Skeletal muscle tissue (tissue), 4 donors: ENCODE data around the gene TMEM26. TPM values are rescaled to one million over a fixed set of nuclear protein-coding genes. Genes with fewer than 3 reads are reported as not detected.

Experiments
- H3K27ac ChIP-seq: one replicate; pipeline ENCODE4 v1.7.0; 2013; ENCODE audit warnings: mild to moderate bottlenecking, low read depth, low read length, inconsistent platforms
- H3K27me3 ChIP-seq, 3 donors: one replicate each; pipeline ENCODE4 v1.7.0; 2013; ENCODE audit warnings: low read length in 3 of 3; ENCODE audit not compliant: control insufficient read depth in 3 of 3, insufficient read depth in 3 of 3
- H3K36me3 ChIP-seq, 3 donors: one replicate each; pipeline ENCODE4 v1.7.0; 2013; ENCODE audit warnings: low read length in 3 of 3; ENCODE audit not compliant: control insufficient read depth in 3 of 3, insufficient read depth in 3 of 3
- H3K4me1 ChIP-seq, 3 donors: one replicate each; pipeline ENCODE4 v1.7.0; 2013; ENCODE audit warnings: low read length in 3 of 3, mild to moderate bottlenecking in 3 of 3; ENCODE audit not compliant: control insufficient read depth in 3 of 3, insufficient read depth in 3 of 3
- H3K4me3 ChIP-seq, 3 donors: one replicate each; pipeline ENCODE4 v1.7.0; 2013; ENCODE audit warnings: low read length in 3 of 3
- H3K9ac ChIP-seq, 3 donors: one replicate each; pipeline ENCODE4 v1.7.0; 2013; ENCODE audit warnings: low read length in 3 of 3, mild to moderate bottlenecking in 3 of 3, moderate library complexity in 2 of 3, low read depth in 1 of 3
- H3K9me3 ChIP-seq, 3 donors: one replicate each; pipeline ENCODE4 v1.7.0; 2013; ENCODE audit warnings: low read length in 3 of 3; ENCODE audit not compliant: control insufficient read depth in 3 of 3
- total RNA-seq: library from RNA; depleted of rRNA; stranded (reverse); fragments of >200 nt; gene quantifications from one replicate; pipeline ENCODE4 v1.2.3, GENCODE V29; 2014
- donor health status: Osteomylitis.

TMEM26 gene
- total RNA-seq, 1 donor from 2014 or later, result 15.7 TPM

- H3K9ac ChIP-seq, result no peak overlapping the region
- H3K27me3 ChIP-seq, result no peaks in the 10 kb centered on the region
- H3K4me3 ChIP-seq, result no peak overlapping the region
- no peaks in the 10 kb centered on the region for H3K9me3 ChIP-seq
- no peaks in the 10 kb centered on the region for H3K36me3 ChIP-seq
- no peak overlapping the region for H3K27ac ChIP-seq
- no peaks in the 10 kb centered on the region for H3K4me1 ChIP-seq
Measured at GRCh38 chr10:61357687-61358086, 95.5 kb downstream of the TMEM26 start.

Other genes with a start within 250 kb of the TMEM26 start
- 1.0 TPM for gene CABCOCO1, start 209.5 kb upstream of the TMEM26 start, total RNA-seq